Neural progenitor cell (in vitro differentiated cells): ENCODE data around the gene ANKRD23.

ENCODE experiments used
- EZH2 ChIP-seq: fragments of 200-600 bp; sonication (generic); IDR thresholded peaks from 2 replicates; pipeline ENCODE4 v1.6.1; 2017; ENCODE audit warnings: antibody characterized with exemption, mild to moderate bottlenecking, moderate library complexity
- EZH2phosphoT487 ChIP-seq: fragments of 200-600 bp; sonication (generic); IDR thresholded peaks from 2 replicates; pipeline ENCODE4 v1.6.1; 2017; ENCODE audit warnings: antibody characterized with exemption
- TF ChIP-seq, protein P1 (sequence below): fragments of 200-600 bp; sonication (generic); IDR thresholded peaks from 2 replicates; pipeline ENCODE4 v1.5.1; 2017; ENCODE audit warnings: antibody characterized with exemption, mild to moderate bottlenecking

DNA sequence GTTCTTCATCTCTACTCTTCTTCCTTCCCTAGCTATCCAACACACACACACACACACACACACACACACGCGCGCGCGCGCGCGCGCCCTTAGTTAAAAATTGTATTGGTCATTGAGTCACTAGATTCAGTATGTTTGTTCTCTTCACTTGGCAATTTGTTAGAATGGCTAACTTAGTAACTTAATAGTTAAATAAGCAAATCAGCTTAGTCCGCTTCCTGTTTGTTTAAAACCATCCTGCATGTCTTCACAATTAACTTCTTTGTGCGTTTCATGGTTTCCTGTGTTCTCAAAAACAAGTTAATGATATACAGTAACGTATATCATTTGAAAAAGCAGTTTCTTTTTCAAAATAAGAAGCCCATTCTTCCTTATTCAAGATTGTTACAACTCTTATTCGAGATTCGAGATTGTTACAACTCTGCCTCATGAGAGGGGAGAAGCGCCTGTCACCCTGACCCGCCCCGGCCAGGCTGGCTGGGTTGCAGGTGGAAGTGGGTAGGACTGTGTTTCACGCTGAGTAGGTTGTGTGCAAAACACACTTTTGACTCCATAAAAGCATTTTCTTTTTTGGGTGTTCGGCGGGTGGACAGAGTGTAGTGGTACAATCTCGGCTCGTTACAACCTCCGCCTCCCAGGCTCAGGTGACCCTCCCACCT lies 37.2 kb downstream of the ANKRD23 start:
- TF ChIP-seq, protein P1, sequence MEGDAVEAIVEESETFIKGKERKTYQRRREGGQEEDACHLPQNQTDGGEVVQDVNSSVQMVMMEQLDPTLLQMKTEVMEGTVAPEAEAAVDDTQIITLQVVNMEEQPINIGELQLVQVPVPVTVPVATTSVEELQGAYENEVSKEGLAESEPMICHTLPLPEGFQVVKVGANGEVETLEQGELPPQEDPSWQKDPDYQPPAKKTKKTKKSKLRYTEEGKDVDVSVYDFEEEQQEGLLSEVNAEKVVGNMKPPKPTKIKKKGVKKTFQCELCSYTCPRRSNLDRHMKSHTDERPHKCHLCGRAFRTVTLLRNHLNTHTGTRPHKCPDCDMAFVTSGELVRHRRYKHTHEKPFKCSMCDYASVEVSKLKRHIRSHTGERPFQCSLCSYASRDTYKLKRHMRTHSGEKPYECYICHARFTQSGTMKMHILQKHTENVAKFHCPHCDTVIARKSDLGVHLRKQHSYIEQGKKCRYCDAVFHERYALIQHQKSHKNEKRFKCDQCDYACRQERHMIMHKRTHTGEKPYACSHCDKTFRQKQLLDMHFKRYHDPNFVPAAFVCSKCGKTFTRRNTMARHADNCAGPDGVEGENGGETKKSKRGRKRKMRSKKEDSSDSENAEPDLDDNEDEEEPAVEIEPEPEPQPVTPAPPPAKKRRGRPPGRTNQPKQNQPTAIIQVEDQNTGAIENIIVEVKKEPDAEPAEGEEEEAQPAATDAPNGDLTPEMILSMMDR, result no peak
- TF ChIP-seq EZH2 (no peak), EZH2phosphoT487 (no peak)
